Lower lobe of right lung (tissue), 2 donors: Measurements from ENCODE around the gene TSFM. TPM values are rescaled to one million over a fixed set of nuclear protein-coding genes. Genes with fewer than 3 reads are reported as not detected.

Experiments used
- ATAC-seq, 2 donors: fragments of 200-7000 bp; cut with Tn5 transposase; one replicate each; pipeline ENCODE4 v1.9.1; 2020 to 2022; ENCODE audit warnings: mild to moderate bottlenecking in 2 of 2, moderate library complexity in 2 of 2
- DNase-seq: peaks from one replicate; pipeline ENCODE4 v3.0.0-alpha.2; 2020
- H3K27ac ChIP-seq: fragments of 200-600 bp; one replicate; pipeline ENCODE4 v1.8.0; 2022
- H3K27me3 ChIP-seq: fragments of 200-600 bp; one replicate; pipeline ENCODE4 v1.8.0; 2022; ENCODE audit warnings: low read depth
- H3K36me3 ChIP-seq: fragments of 200-600 bp; one replicate; pipeline ENCODE4 v1.8.0; 2022; ENCODE audit warnings: mild to moderate bottlenecking
- H3K4me1 ChIP-seq: fragments of 200-600 bp; one replicate; pipeline ENCODE4 v1.8.0; 2022
- H3K4me3 ChIP-seq: fragments of 200-600 bp; one replicate; pipeline ENCODE4 v1.8.0; 2022; ENCODE audit warnings: mild to moderate bottlenecking
- H3K9me3 ChIP-seq: fragments of 200-600 bp; one replicate; pipeline ENCODE4 v1.8.0; 2022
- intact Hi-C: fragments of 100-400 bp; cut with DNase I; formaldehyde crosslinking; loops from one replicate; pipeline ENCODE4 v1.11.0; 2022
- total RNA-seq: library from RNA; stranded (reverse); fragmentation: NEBNext Ultra II Directional; extraction: Animal tissue kit (Norgen Biotek cat#: 25700); gene quantifications from one replicate; pipeline ENCODE4 v1.2.1, GENCODE V29; 2021
- TF ChIP-seq, protein P1 (sequence below): fragments of 200-600 bp; IDR thresholded peaks from one replicate; pipeline ENCODE4 v1.8.0; 2022; ENCODE audit warnings: antibody characterized with exemption, mild to moderate bottlenecking
- donor health status: DM: no; HTN: yes; CAD: no; lungs with severe emphysema.

Gene TSFM
- total RNA-seq, 1 donor from 2014 or later, result 22.6 TPM

DNA sequence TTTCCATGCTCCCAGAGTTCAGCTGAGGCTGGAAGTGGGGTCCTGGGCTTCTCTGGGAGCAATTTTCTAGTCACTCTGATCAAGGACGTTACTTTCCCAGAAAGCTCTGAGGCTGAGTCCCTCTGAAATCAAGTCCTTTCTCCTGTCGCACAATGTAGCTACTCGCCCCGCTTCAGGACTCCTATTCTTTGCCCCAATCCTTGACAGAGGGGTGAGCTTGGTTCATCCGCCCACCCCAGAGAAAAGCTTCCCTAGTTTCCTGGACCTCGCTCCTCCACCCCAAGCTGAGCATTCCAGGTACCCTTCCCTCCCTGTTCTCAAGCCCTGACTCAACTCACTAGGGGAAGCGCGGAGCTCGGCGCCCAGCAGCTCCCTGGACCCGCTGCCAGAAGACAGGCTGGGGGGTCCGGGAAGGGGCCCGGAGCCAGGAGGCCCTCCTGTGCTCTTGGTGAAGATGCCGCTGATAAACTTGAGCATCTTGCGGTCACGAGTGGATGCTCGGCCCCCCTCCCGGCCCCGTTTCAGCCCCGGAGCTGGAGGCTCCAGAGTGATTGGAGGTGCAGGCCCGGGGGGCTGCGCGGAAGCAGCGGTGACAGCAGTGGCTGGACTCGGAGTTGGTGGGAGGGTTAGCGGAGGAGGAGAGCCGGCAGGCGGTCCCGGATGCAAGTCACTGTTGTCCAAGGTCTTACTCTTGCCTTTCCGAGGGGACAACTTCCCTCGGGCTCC lies 45.7 kb upstream of the TSFM start:
- Histone ChIP-seq H3K4me1 (peaks cover 42% of the 10 kb centered on the region), H3K27me3 (peaks cover 67% of the 10 kb centered on the region), H3K36me3 (peaks cover 3% of the 10 kb centered on the region), H3K9me3 (no peaks in the 10 kb centered on the region), H3K27ac (no peak overlapping the region), H3K4me3 (no peak overlapping the region)
- TF ChIP-seq, protein P1, sequence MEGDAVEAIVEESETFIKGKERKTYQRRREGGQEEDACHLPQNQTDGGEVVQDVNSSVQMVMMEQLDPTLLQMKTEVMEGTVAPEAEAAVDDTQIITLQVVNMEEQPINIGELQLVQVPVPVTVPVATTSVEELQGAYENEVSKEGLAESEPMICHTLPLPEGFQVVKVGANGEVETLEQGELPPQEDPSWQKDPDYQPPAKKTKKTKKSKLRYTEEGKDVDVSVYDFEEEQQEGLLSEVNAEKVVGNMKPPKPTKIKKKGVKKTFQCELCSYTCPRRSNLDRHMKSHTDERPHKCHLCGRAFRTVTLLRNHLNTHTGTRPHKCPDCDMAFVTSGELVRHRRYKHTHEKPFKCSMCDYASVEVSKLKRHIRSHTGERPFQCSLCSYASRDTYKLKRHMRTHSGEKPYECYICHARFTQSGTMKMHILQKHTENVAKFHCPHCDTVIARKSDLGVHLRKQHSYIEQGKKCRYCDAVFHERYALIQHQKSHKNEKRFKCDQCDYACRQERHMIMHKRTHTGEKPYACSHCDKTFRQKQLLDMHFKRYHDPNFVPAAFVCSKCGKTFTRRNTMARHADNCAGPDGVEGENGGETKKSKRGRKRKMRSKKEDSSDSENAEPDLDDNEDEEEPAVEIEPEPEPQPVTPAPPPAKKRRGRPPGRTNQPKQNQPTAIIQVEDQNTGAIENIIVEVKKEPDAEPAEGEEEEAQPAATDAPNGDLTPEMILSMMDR, result no peak
- ATAC-seq (no peak), DNase-seq (no peak)
- intact Hi-C loops, result no loop called here

DNA sequence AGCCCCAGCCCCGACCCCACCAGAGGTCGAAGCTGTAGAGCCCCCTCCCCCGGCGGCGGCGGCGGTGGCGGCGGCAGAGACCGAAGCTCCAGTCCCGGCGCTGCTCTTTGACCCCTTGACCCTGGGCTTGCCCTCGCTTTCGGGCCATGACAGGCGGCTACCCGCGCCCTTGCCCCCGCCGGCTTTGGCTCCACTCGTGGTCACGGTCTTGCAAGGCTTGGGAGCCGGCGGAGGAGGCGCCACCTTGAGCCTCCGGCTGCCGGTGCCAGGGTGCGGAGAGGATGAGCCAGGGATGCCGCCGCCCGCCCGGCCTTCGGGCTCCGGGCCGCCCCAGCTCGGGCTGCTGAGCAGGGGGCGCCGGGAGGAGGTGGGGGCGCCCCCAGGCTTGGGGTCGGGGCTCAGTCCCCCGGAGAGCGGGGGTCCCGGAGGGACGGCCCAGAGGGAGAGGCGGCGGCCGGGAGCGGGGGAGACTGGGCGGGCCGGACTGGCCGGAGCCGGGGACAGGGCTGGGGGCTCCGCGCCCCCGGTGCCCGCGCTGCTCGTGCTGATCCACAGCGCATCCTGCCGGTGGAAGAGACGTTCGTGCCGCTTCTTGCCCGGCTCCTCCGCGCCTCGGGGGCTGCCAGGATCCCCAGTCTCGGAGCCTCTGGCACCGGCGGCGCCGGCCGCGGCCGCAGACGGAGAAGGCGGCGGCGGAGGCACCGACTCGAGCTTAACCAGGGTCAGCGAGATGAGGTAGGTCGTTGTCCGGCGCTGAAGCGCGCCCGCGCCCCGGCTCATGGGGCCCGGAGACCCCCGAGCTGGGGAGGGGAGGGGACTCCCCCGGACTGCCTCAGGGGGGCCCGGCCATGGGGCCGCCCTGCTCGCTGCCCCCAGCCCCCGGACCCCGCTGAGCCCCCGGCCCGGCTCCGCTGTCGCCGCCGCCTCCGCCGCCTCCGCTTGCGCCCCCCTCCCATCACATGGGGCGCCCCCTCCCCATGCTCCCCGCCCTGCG lies 44.8 kb upstream of the TSFM start:
- peak in 1 of 2 donors; percentile 4 for ATAC-seq
- DNase-seq, result no peak
- Histone ChIP-seq H3K4me3 (peak overlapping the region; percentile 38), H3K9me3 (no peaks in the 10 kb centered on the region), H3K4me1 (peaks cover 42% of the 10 kb centered on the region), H3K36me3 (peaks cover 2% of the 10 kb centered on the region), H3K27me3 (peaks cover 64% of the 10 kb centered on the region), H3K27ac (no peak overlapping the region)
- intact Hi-C loops, result no loop called here
- TF ChIP-seq, protein P1, result peak; percentile 31

DNA sequence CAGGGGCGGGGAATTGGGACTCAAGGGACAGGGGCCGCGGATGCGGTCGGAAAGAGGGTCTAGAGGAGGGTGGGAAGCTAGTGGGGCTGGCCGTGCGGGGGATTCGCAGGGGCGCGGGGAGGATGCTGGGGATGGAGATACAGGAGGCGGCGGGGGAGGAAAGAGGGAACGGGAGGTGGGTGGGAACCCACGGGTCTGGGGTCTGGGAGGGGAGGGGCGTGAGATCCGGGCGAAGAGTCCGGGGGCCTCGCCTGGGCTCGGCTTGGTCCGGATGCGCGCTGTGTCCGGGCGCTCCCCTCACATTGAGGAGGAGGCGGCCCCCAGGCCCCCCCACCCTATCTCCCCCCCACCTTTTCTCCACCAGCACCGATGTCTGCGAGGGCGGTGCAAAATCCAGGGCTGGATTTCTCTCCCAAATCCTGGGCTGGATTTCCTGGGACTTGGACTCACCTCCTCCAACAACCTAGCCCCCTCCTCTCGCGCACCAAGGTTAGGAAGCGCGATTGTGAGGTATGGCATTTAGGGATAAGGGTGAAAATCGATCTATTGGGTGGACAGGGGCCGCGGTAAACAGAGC lies 43.8 kb upstream of the TSFM start, which contains the start of gene AGAP2:
Gene AGAP2 (minus strand): TSS at position 82 of the 577 bp plus-strand sequence. CDS start 496 bp downstream, outside the sequence.
- Histone ChIP-seq H3K36me3 (no peaks in the 10 kb centered on the region), H3K27ac (no peak within 1 kb of the TSS), H3K4me1 (peaks cover 42% of the 10 kb centered on the region), H3K4me3 (peak within 1 kb of the TSS; percentile 38), H3K9me3 (no peaks in the 10 kb centered on the region), H3K27me3 (peaks cover 58% of the 10 kb centered on the region)
- ATAC-seq (no peak), DNase-seq (no peak)
- TF ChIP-seq, protein P1, result no peak
- intact Hi-C loops, result no loop called here

DNA sequence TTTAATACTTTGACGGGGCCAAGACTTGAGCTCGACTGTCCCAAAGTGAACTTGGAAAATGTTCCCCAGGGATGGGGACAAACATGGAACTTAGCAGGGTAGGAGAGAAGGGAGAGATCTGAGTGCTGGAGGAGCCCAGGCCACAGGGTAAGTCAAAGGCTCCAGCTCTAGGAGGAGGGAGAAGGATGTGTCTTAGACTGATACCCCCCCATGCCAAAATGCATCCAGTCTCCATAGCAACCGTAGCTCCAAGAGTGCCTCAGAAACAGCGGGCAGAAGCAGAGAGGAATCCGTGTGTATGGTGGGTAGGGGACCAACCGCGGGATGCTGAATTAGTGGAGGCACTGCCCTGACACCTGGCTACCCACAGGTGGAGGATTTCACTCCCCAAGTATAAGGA lies 43.2 kb upstream of the TSFM start:
- no peaks in the 10 kb centered on the region for H3K9me3 ChIP-seq
- DNase-seq (no peak), ATAC-seq (no peak)
- intact Hi-C loops, result no loop called here
- no peaks in the 10 kb centered on the region for H3K36me3 ChIP-seq
- H3K4me3 ChIP-seq, result no peak overlapping the region
- no peak overlapping the region for H3K27ac ChIP-seq
- peaks cover 51% of the 10 kb centered on the region for H3K27me3 ChIP-seq
- TF ChIP-seq, protein P1, result no peak
- H3K4me1 ChIP-seq, result peaks cover 46% of the 10 kb centered on the region

DNA sequence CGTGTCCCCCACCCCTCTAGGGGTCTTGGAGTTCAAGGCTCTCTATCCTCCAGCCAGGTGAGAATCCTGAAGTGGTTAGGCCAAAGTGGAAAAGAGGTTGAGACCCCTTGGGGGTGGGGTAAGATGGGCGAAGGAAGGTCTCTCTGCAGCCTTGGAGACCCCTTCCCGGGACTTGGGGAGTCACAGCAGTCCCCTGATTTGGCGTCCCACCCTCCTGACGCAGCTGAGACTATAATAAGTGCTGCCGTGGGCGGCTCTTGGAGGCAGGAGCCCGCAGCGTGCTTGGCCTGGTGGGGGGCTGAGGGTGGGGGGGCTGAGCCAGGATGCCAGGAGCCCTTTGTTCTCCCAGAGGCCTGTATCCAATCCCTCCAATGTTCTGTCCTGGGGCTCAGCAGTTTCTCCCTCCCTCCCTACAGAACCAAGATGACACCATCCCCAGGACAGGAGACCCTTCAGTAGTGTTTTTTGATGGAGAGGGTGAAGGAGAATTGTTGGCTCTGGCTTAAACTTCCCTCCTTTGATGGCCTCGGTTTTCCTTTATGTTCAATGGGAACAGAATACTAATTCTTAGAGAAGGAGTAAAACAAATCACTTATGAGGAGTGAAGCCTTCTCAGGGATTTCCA lies 42.6 kb upstream of the TSFM start:
- DNase-seq (no peak), ATAC-seq (no peak)
- H3K27me3 ChIP-seq, result peaks cover 47% of the 10 kb centered on the region
- H3K27ac ChIP-seq, result no peak overlapping the region
- H3K9me3 ChIP-seq, result no peaks in the 10 kb centered on the region
- TF ChIP-seq, protein P1, result no peak
- intact Hi-C loops, result no loop called here
- peaks cover 46% of the 10 kb centered on the region for H3K4me1 ChIP-seq
- no peak overlapping the region for H3K4me3 ChIP-seq
- H3K36me3 ChIP-seq, result no peaks in the 10 kb centered on the region
